IPS-11a (cell line): ENCODE results near the gene PRKCH.

Source experiments
- H3K4me3 ChIP-seq: one replicate; pipeline ENCODE4 v1.5.1; 2013; ENCODE audit warnings: low read depth, low read length, control low read depth

The PRKCH gene

GRCh38 chr14:61505815-61506809 is 184.7 kb downstream of the PRKCH start:
- H3K4me3 ChIP-seq = no peak overlapping the region

- H3K4me3 ChIP-seq = no peak overlapping the region
These were observed 187.1 kb downstream of the PRKCH start for GRCh38 chr14:61508526-61508925.

GRCh38 chr14:61510736-61511557 is 189.6 kb downstream of the PRKCH start:
- H3K4me3 ChIP-seq = no peak overlapping the region

GRCh38 chr14:61511558-61511948 is 190.2 kb downstream of the PRKCH start:
- H3K4me3 ChIP-seq = no peak overlapping the region

GRCh38 chr14:61512026-61512834 is 190.9 kb downstream of the PRKCH start:
- H3K4me3 ChIP-seq = no peak overlapping the region

- no peak overlapping the region for H3K4me3 ChIP-seq
These were observed 192.8 kb downstream of the PRKCH start for GRCh38 chr14:61513986-61514830.

GRCh38 chr14:61514927-61515326 is 193.5 kb downstream of the PRKCH start:
- no peak overlapping the region for H3K4me3 ChIP-seq

GRCh38 chr14:61515436-61516117 is 194.2 kb downstream of the PRKCH start:
- no peak overlapping the region for H3K4me3 ChIP-seq

- H3K4me3 ChIP-seq = no peak overlapping the region
These were observed 194.9 kb downstream of the PRKCH start for GRCh38 chr14:61516118-61516743.

GRCh38 chr14:61516964-61517653 is 195.7 kb downstream of the PRKCH start:
- no peak overlapping the region for H3K4me3 ChIP-seq

GRCh38 chr14:61517911-61518384 is 196.6 kb downstream of the PRKCH start:
- H3K4me3 ChIP-seq = no peak overlapping the region

GRCh38 chr14:61518403-61518802 is 197.0 kb downstream of the PRKCH start:
- no peak overlapping the region for H3K4me3 ChIP-seq

- no peak overlapping the region for H3K4me3 ChIP-seq
These were observed 197.7 kb downstream of the PRKCH start for GRCh38 chr14:61519106-61519505.

- no peak overlapping the region for H3K4me3 ChIP-seq
These were observed 198.4 kb downstream of the PRKCH start for GRCh38 chr14:61519735-61520134.

- no peak overlapping the region for H3K4me3 ChIP-seq
These were observed 199.2 kb downstream of the PRKCH start for GRCh38 chr14:61520576-61520975.

- H3K4me3 ChIP-seq = no peak overlapping the region
These were observed 200.4 kb downstream of the PRKCH start for GRCh38 chr14:61521773-61522172.

- no peak overlapping the region for H3K4me3 ChIP-seq
These were observed 202.4 kb downstream of the PRKCH start for GRCh38 chr14:61523751-61524150.

GRCh38 chr14:61524211-61524806 is 202.9 kb downstream of the PRKCH start:
- no peak overlapping the region for H3K4me3 ChIP-seq
